B cell (primary cell): Measurements from ENCODE around the gene IRX4. TPM values are rescaled to one million over a fixed set of nuclear protein-coding genes. Genes with fewer than 3 reads are reported as not detected.

ENCODE experiments used
- ATAC-seq: fragments of 200-7000 bp; cut with Tn5 transposase; one replicate; pipeline ENCODE4 v1.10.0; 2021; ENCODE audit warnings: low read depth, mild to moderate bottlenecking, moderate number of reproducible peaks, moderate library complexity
- CTCF ChIA-PET: fragments of 350-600 bp; sonication (Branson Sonifier 250); formaldehyde crosslinking; loops from one replicate; lab custom pipeline; 2021; ENCODE audit warnings: antibody characterized with exemption, inconsistent platforms; lab: Charles Lee
- POLR2A ChIA-PET: fragments of 350-600 bp; sonication (Branson Sonifier 250); formaldehyde crosslinking; loops from one replicate; lab custom pipeline; 2021; ENCODE audit warnings: antibody characterized with exemption; lab: Charles Lee
- DNase-seq: peaks from one replicate; pipeline ENCODE4 v3.0.0; 2013
- H2AFZ ChIP-seq: 2 replicates; pipeline ENCODE4 v1.6.1; 2012; ENCODE audit warnings: mild to moderate bottlenecking, low read depth, low read length; ENCODE audit not compliant: insufficient read depth, poor library complexity, severe bottlenecking
- H3K27ac ChIP-seq, 2 donors: 1 replicate in 1 of 2; 2 replicates in 1 of 2; pipeline ENCODE4 v1.5.1; 2012 to 2013; ENCODE audit warnings: low read length in 2 of 2, mild to moderate bottlenecking in 2 of 2, moderate library complexity in 1 of 2
- H3K27me3 ChIP-seq, 4 experiments: fragments of 200-600 bp in 1 of 4; sonication (generic) in 1 of 4; replicated peaks in 1 of 4; 1 replicate in 2 of 4; 2 replicates in 2 of 4; pipeline versions ENCODE4 v1.6.1 to v1.7.0; 2013 to 2016; ENCODE audit warnings: low read length in 3 of 4, mild to moderate bottlenecking in 2 of 4, mixed read lengths in 1 of 4, moderate library complexity in 1 of 4; ENCODE audit not compliant: insufficient read depth in 4 of 4, control insufficient read depth in 3 of 4; ENCODE audit errors: control extremely low read depth in 1 of 4
- H3K36me3 ChIP-seq, 2 experiments: replicated peaks in 1 of 2; 1 replicate in 1 of 2; 2 replicates in 1 of 2; pipeline versions ENCODE4 v1.6.1 to v1.7.1; 2013; ENCODE audit warnings: low read length in 1 of 2; ENCODE audit not compliant: insufficient read depth in 2 of 2, control insufficient read depth in 1 of 2; ENCODE audit errors: control extremely low read depth in 1 of 2, extremely low read depth in 1 of 2
- H3K4me1 ChIP-seq, 2 donors: fragments of 200-600 bp in 1 of 2; sonication (generic) in 1 of 2; 1 replicate in 1 of 2; 2 replicates in 1 of 2; pipeline versions ENCODE4 v1.5.1 to v1.6.1; 2013 to 2017; ENCODE audit warnings: low read length in 2 of 2; ENCODE audit not compliant: control insufficient read depth in 2 of 2, insufficient read depth in 2 of 2
- H3K4me2 ChIP-seq: replicated peaks from 2 replicates; pipeline ENCODE3; 2012; ENCODE audit warnings: mild to moderate bottlenecking, low read depth, low read length; ENCODE audit not compliant: poor library complexity, severe bottlenecking
- H3K4me3 ChIP-seq, 5 experiments: fragments of 200-600 bp in 1 of 5; sonication (generic) in 1 of 5; 1 replicate in 3 of 5; 2 replicates in 2 of 5; pipeline versions ENCODE4 v1.5.1 to v1.7.0; 2011 to 2016; ENCODE audit warnings: low read length in 4 of 5, mild to moderate bottlenecking in 4 of 5, low read depth in 2 of 5, control low read depth in 1 of 5, moderate library complexity in 1 of 5; ENCODE audit not compliant: insufficient read depth in 1 of 5; ENCODE audit errors: control extremely low read depth in 1 of 5, extremely low read depth in 1 of 5
- H3K79me2 ChIP-seq: fragments of 200-600 bp; sonication (generic); one replicate; pipeline ENCODE4 v1.6.0; 2016; ENCODE audit warnings: low read length; ENCODE audit not compliant: control insufficient read depth, insufficient read depth
- H3K9ac ChIP-seq: fragments of 200-600 bp; sonication (generic); 2 replicates; pipeline ENCODE4 v1.6.1; 2017; ENCODE audit warnings: mild to moderate bottlenecking, low read length, moderate library complexity
- H3K9me3 ChIP-seq, 3 donors: one replicate each; pipeline versions ENCODE4 v1.6.1 to v1.7.1; 2013; ENCODE audit warnings: low read length in 2 of 3; ENCODE audit not compliant: control insufficient read depth in 2 of 3, insufficient read depth in 1 of 3; ENCODE audit errors: control extremely low read depth in 1 of 3
- H4K20me1 ChIP-seq: 2 replicates; pipeline ENCODE4 v1.6.0; 2012; ENCODE audit warnings: mild to moderate bottlenecking, low read length; ENCODE audit not compliant: insufficient read depth, control insufficient read depth, poor library complexity, severe bottlenecking
- H3K27ac Mint-ChIP-seq: one replicate; pipeline ENCODE4 v1.8.0; 2021; ENCODE audit warnings: mixed read lengths
- H3K27me3 Mint-ChIP-seq: one replicate; pipeline ENCODE4 v1.8.0; 2021; ENCODE audit warnings: mixed read lengths
- H3K4me1 Mint-ChIP-seq: one replicate; pipeline ENCODE4 v1.8.0; 2021; ENCODE audit warnings: mixed read lengths
- H3K4me3 Mint-ChIP-seq: one replicate; pipeline ENCODE4 v1.8.0; 2021; ENCODE audit warnings: mixed read lengths
- H3K9me3 Mint-ChIP-seq: one replicate; pipeline ENCODE4 v1.8.0; 2022; ENCODE audit warnings: mixed read lengths; ENCODE audit not compliant: insufficient read depth
- CTCF ChIP-seq: fragments of 200-600 bp; IDR thresholded peaks from one replicate; pipeline ENCODE4 v1.8.0; 2022; ENCODE audit warnings: antibody characterized with exemption, mild to moderate bottlenecking
- EZH2 ChIP-seq: IDR thresholded peaks from 2 replicates; pipeline ENCODE4 v1.6.1; 2012; ENCODE audit warnings: borderline replicate concordance, low read depth, mild to moderate bottlenecking, moderate library complexity, low read length; ENCODE audit not compliant: insufficient read depth, poor library complexity, severe bottlenecking
- WGBS: methylation state at CpG from one replicate; pipeline ENCODE4 v1.1.5; 2013; ENCODE audit warnings: missing lambda C conversion rate; ENCODE audit not compliant: insufficient coverage; 5-methylcytosine and 5-hydroxymethylcytosine counted together
- intact Hi-C: fragments of 100-400 bp; cut with micrococcal nuclease; formaldehyde crosslinking; loops from one replicate; pipeline ENCODE4 v1.10.0; 2022
- polyA plus RNA-seq: library from polyadenylated mRNA; depleted of rRNA; stranded (reverse); fragments of >200 nt; gene quantifications from 2 replicates; pipeline ENCODE4 v1.2.3, GENCODE V29; 2012
- total RNA-seq, 2 donors: library from RNA; stranded (reverse); fragments of 120-200 nt in 1 of 2; gene quantifications; 1 replicate in 1 of 2; 2 replicates in 1 of 2; pipeline versions ENCODE4 v1.2.3 to v1.2.4, GENCODE V29; 2013 to 2022

Gene IRX4
- total and polyA plus RNA-seq, 2 donors (not counting 1 experiment from before 2014, with no cell fraction given), result not detected

GRCh38 chr5:1874771-1875220, 7.9 kb downstream of the IRX4 start:
- peaks cover 45% of the 10 kb centered on the region for H3K27me3 Mint-ChIP-seq
- Histone ChIP-seq H3K9ac (no peak overlapping the region), H3K79me2 (no peaks in the 10 kb centered on the region), H3K36me3 (no peaks in the 10 kb centered on the region), H4K20me1 (no peaks in the 10 kb centered on the region), H2AFZ (no peak overlapping the region), H3K4me2 (peak overlapping the region; percentile 60), H3K27ac (no peak overlapping the region), H3K27me3 (peaks cover 0 to 84% (median 43%) of the 10 kb centered on the region in 4 experiments), H3K9me3 (peaks cover 0 to 57% (median 0%) of the 10 kb centered on the region in 3 donors), H3K4me1 (peaks cover 26 to 30% of the 10 kb centered on the region in 2 donors), H3K4me3 (peak overlapping the region in 2 of 5 experiments; percentile 2 to 10)
- DNase-seq (no peak), ATAC-seq (no peak)
- intact Hi-C loops, result no loop called here
- WGBS, result 2% methylated on average over 30 of the region's 36 CpGs
- ChIA-PET CTCF (no interaction called here), POLR2A (no interaction called here)
- H3K4me3 Mint-ChIP-seq, result peak overlapping the region; percentile 49
- TF ChIP-seq EZH2 (no peak), CTCF (no peak)
- no peaks in the 10 kb centered on the region for H3K9me3 Mint-ChIP-seq
- H3K27ac Mint-ChIP-seq, result no peak overlapping the region
- H3K4me1 Mint-ChIP-seq, result peaks cover 20% of the 10 kb centered on the region

- Histone ChIP-seq H3K36me3 (no peaks in the 10 kb centered on the region), H4K20me1 (no peaks in the 10 kb centered on the region), H3K27me3 (peaks cover 0 to 80% (median 41%) of the 10 kb centered on the region in 4 experiments), H3K4me1 (peaks cover 26 to 30% of the 10 kb centered on the region in 2 donors), H3K9me3 (peaks cover 0 to 57% (median 0%) of the 10 kb centered on the region in 3 donors), H3K9ac (no peak overlapping the region), H2AFZ (no peak overlapping the region), H3K27ac (no peak overlapping the region), H3K79me2 (no peaks in the 10 kb centered on the region), H3K4me3 (peak overlapping the region in 1 of 5 experiments; percentile 10), H3K4me2 (peak overlapping the region; percentile 60)
- Mint-ChIP-seq H3K4me3 (no peak overlapping the region), H3K9me3 (no peaks in the 10 kb centered on the region), H3K27me3 (peaks cover 41% of the 10 kb centered on the region), H3K27ac (no peak overlapping the region), H3K4me1 (peaks cover 18% of the 10 kb centered on the region)
- POLR2A ChIA-PET, result no interaction called here
- 2% methylated on average over 6 of the region's 10 CpGs for WGBS
- TF ChIP-seq CTCF (no peak), EZH2 (no peak)
- CTCF ChIA-PET, result no interaction called here
- intact Hi-C loops, result no loop called here
- ATAC-seq (no peak), DNase-seq (no peak)
These were observed 8.4 kb downstream of the IRX4 start for GRCh38 chr5:1874348-1874747.
